ENCODE results near the gene MYZAP.

Gene MYZAP

GRCh38 chr15:57563416-57563815, 28.3 kb upstream of the MYZAP start:
- TF ChIP-seq POU6F1 (CRISPR knock-in tag; IDR thresholded peaks at IDR 0.05; ENCODE audit: borderline replicate concordance, low read depth) (no peak), SNAI2 (CRISPR knock-in tag; IDR thresholded peaks at IDR 0.05) (no peak), CSDC2 (CRISPR knock-in tag; IDR thresholded peaks at IDR 0.05) (no peak), BACH2 (CRISPR knock-in tag; IDR thresholded peaks at IDR 0.05; ENCODE audit: borderline replicate concordance) (no peak), ESRRG (CRISPR knock-in tag; IDR thresholded peaks at IDR 0.05) (no peak), CSRNP3 (CRISPR knock-in tag; IDR thresholded peaks at IDR 0.05) (no peak), PPARA (CRISPR knock-in tag; IDR thresholded peaks at IDR 0.05; ENCODE audit: borderline replicate concordance) (no peak), ZNF565 (CRISPR knock-in tag; conservative IDR thresholded peaks at IDR 0.05; ENCODE audit: low read depth) (no peak), RARB (CRISPR knock-in tag; IDR thresholded peaks at IDR 0.05) (no peak), CREB5 (CRISPR knock-in tag; IDR thresholded peaks at IDR 0.05; ENCODE audit: low read depth) (no peak), ZFP3 (CRISPR knock-in tag; IDR thresholded peaks at IDR 0.05) (no peak), TCF4 (CRISPR knock-in tag; IDR thresholded peaks at IDR 0.05; ENCODE audit: borderline replicate concordance) (no peak)

GRCh38 chr15:57565311-57565710, 26.4 kb upstream of the MYZAP start:
- TF ChIP-seq ZNF8 (CRISPR knock-in tag; IDR thresholded peaks at IDR 0.05) (no peak), ZFP30 (CRISPR knock-in tag; IDR thresholded peaks at IDR 0.05) (no peak), ZC3H10 (CRISPR knock-in tag; IDR thresholded peaks at IDR 0.05) (no peak), GLIS3 (CRISPR knock-in tag; IDR thresholded peaks at IDR 0.05) (no peak), ZNF565 (CRISPR knock-in tag; conservative IDR thresholded peaks at IDR 0.05; ENCODE audit: low read depth) (no peak), PATZ1 (CRISPR knock-in tag; IDR thresholded peaks at IDR 0.05; ENCODE audit: borderline replicate concordance) (no peak), PPARA (CRISPR knock-in tag; IDR thresholded peaks at IDR 0.05; ENCODE audit: borderline replicate concordance) (no peak), TCF4 (CRISPR knock-in tag; IDR thresholded peaks at IDR 0.05; ENCODE audit: borderline replicate concordance) (no peak), CREB5 (CRISPR knock-in tag; IDR thresholded peaks at IDR 0.05; ENCODE audit: low read depth) (no peak), ZNF70 (CRISPR knock-in tag; IDR thresholded peaks at IDR 0.05) (no peak), BACH2 (CRISPR knock-in tag; IDR thresholded peaks at IDR 0.05; ENCODE audit: borderline replicate concordance) (no peak), CSDC2 (CRISPR knock-in tag; IDR thresholded peaks at IDR 0.05) (no peak), ISL1 (CRISPR knock-in tag; IDR thresholded peaks at IDR 0.05) (no peak)
- ATAC-seq = no peak

More at GRCh38 chr15:57563416-57563815, 28.3 kb upstream of the MYZAP start:
- no peak for ATAC-seq

GRCh38 chr15:57566834-57567233, 24.9 kb upstream of the MYZAP start:
- no peak for ATAC-seq
- TF ChIP-seq CSRNP3 (CRISPR knock-in tag; IDR thresholded peaks at IDR 0.05) = no peak
- TF ChIP-seq ZFP30 (CRISPR knock-in tag; IDR thresholded peaks at IDR 0.05) = no peak
- TF ChIP-seq TOX (CRISPR knock-in tag; IDR thresholded peaks at IDR 0.05; ENCODE audit: borderline replicate concordance) = no peak
- TF ChIP-seq SNAI2 (CRISPR knock-in tag; IDR thresholded peaks at IDR 0.05) = no peak
- TF ChIP-seq TCF4 (CRISPR knock-in tag; IDR thresholded peaks at IDR 0.05; ENCODE audit: borderline replicate concordance) = no peak
- no peak for TF ChIP-seq OSR1 (CRISPR knock-in tag; IDR thresholded peaks at IDR 0.05)
- no peak for TF ChIP-seq BACH2 (CRISPR knock-in tag; IDR thresholded peaks at IDR 0.05; ENCODE audit: borderline replicate concordance)
- TF ChIP-seq CREB5 (CRISPR knock-in tag; IDR thresholded peaks at IDR 0.05; ENCODE audit: low read depth) = no peak
- no peak for TF ChIP-seq ISL1 (CRISPR knock-in tag; IDR thresholded peaks at IDR 0.05)
- no peak for TF ChIP-seq ZNF70 (CRISPR knock-in tag; IDR thresholded peaks at IDR 0.05)
- TF ChIP-seq ZFP3 (CRISPR knock-in tag; IDR thresholded peaks at IDR 0.05) = no peak
- TF ChIP-seq TSHZ2 (CRISPR knock-in tag; IDR thresholded peaks at IDR 0.05) = no peak
- TF ChIP-seq ZNF8 (CRISPR knock-in tag; IDR thresholded peaks at IDR 0.05) = no peak
- TF ChIP-seq CSDC2 (CRISPR knock-in tag; IDR thresholded peaks at IDR 0.05) = no peak
- TF ChIP-seq ARNTL (CRISPR knock-in tag; IDR thresholded peaks at IDR 0.05; ENCODE audit: borderline replicate concordance, low read depth) = no peak
- TF ChIP-seq GLIS3 (CRISPR knock-in tag; IDR thresholded peaks at IDR 0.05) = no peak
- no peak for TF ChIP-seq RARB (CRISPR knock-in tag; IDR thresholded peaks at IDR 0.05)
- TF ChIP-seq ZC3H10 (CRISPR knock-in tag; IDR thresholded peaks at IDR 0.05) = no peak
- TF ChIP-seq ESRRG (CRISPR knock-in tag; IDR thresholded peaks at IDR 0.05) = no peak

All from SK-N-SH treated with all-trans-retinoic acid at 6 μM for 48 hours (cell line).